ENCODE results near the gene KRTAP5-6.
"Not testable (repeated sequence)": the region's sequence is repeated elsewhere in the genome, so short reads cannot be mapped to it uniquely, and the experiment has no call there.

The KRTAP5-6 gene

DNA sequence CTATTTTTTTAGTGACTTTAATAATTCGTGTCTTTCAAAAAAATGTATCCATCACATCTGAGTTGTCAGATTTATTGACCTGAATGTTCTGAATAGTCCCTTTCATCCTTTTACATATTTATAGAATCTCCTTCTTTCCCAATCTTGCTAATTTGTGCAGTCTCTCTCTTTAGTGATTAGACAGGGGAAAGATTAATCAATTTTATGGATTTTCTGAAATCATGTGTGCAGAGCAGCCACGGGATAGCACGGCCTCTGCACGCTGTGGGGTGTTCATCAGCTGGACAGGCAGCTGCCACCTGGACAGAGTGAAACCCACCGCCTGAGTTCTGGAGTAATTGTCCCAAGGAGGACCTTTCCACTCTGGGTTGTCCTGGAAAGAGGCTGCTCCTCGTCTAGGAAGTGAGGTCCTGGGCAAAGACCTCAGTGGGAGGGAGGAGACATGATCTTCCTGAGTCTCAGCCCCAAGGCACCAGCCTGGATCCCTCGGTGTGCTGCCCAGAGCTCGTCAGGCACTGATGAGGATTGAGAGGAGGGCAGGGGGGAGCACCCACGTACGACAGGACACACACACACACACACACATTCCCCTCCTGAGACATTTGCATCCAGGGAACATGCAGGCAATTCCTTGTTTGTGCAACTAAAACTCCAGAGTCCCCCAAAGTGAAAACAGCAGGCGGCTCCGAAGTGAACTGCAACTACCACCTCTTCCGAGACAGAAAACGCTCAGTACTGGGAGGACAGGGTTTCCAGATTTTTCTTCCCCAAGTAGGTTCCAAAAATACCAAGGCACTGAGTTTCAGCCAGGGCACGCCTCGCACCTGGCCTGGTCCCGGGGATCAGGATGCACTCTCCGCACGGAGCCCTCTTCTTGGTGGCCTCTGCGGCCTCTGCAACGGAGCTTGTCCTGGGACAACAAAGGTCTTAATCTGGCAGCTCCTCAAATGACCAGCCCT, 22.5 kb upstream of the KRTAP5-6 start:
- no peak overlapping the region for H3K4me3 ChIP-seq (ENCODE audit: low read length in 2 of 2)
- no peak overlapping the region for H3K9ac ChIP-seq (ENCODE audit: low read length in 2 of 2)
- no peaks in the 10 kb centered on the region for H3K4me1 ChIP-seq (ENCODE audit: control insufficient read depth, insufficient read depth, low read length)
- no peak overlapping the region for H3K27ac ChIP-seq (ENCODE audit: low read length)
- H3K27me3 ChIP-seq (ENCODE audit: control insufficient read depth in 1 of 2, insufficient read depth in 2 of 2, low read length in 2 of 2), result peaks cover 23 to 25% of the 10 kb centered on the region in 2 donors
- H3K36me3 ChIP-seq (ENCODE audit: control insufficient read depth in 2 of 2, insufficient read depth in 2 of 2, low read length in 2 of 2), result no peaks in the 10 kb centered on the region
- H3K9me3 ChIP-seq (ENCODE audit: control insufficient read depth in 2 of 2, low read length in 2 of 2), result no peaks in the 10 kb centered on the region

DNA sequence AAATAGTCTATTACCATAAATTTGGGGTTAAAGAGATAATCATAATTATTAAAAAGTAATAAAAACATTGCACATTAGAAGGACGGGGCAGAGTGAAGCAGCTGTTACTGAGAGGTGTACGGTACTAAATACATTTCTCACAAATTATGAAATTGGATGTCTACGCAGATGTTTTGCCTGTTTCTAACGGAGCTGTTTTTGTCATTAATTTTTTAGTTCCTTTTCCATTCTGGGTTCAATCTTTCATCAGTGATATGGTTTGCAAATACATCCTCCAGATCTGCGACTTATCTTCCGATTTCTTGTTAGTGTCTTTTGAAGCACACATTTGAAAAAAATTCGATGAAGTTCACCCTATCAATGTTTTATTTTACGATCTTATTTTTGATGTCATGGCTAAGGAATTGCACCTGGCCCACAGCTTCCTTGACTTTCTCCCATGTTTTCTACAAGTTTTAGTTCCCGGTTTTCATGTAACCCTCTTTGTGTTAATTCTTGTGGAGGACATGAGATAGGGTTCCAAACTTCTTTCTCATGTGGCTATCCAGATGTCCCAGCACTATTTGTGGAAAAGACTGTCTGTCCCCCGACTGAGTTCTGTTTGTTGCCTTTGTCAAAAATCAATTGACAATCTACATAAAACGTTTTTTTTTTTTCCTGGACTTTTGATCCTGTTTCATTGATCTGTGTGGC, 21.3 kb upstream of the KRTAP5-6 start:
- Histone ChIP-seq H3K27ac (ENCODE audit: low read length) (no peak overlapping the region), H3K4me3 (ENCODE audit: low read length in 2 of 2) (no peak overlapping the region), H3K9me3 (ENCODE audit: control insufficient read depth in 2 of 2, low read length in 2 of 2) (no peaks in the 10 kb centered on the region), H3K4me1 (ENCODE audit: control insufficient read depth, insufficient read depth, low read length) (no peaks in the 10 kb centered on the region), H3K27me3 (ENCODE audit: control insufficient read depth in 1 of 2, insufficient read depth in 2 of 2, low read length in 2 of 2) (peaks cover 17 to 21% of the 10 kb centered on the region in 2 donors), H3K36me3 (ENCODE audit: control insufficient read depth in 2 of 2, insufficient read depth in 2 of 2, low read length in 2 of 2) (no peaks in the 10 kb centered on the region), H3K9ac (ENCODE audit: low read length in 2 of 2) (no peak overlapping the region)

DNA sequence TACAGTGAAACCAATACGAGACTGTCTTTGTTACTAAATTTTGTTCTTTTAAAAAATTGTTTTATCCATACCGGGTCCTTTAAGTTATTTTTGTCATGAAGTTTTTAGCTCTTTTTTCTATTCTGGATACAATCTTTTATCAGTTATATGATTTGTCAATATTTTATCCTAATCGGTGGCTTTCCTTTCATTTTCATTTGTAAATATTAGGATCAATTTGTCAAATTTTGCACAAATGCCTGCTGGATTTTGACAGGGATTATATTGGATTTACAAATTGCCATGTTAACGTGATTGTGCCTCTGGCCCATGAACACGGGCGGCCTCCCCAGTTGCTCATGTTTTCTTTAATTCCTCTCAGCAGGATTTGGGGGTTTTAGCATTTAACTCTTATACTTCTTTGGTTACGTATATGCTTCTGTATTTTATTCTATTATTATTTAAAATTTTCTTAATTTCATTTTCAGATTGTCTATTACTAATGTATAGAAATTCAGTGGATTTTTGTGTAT, 20.7 kb upstream of the KRTAP5-6 start:
- Histone ChIP-seq H3K9ac (ENCODE audit: low read length in 2 of 2) (no peak overlapping the region), H3K4me1 (ENCODE audit: control insufficient read depth, insufficient read depth, low read length) (no peaks in the 10 kb centered on the region), H3K27me3 (ENCODE audit: control insufficient read depth in 1 of 2, insufficient read depth in 2 of 2, low read length in 2 of 2) (peaks cover 17 to 19% of the 10 kb centered on the region in 2 donors)

DNA sequence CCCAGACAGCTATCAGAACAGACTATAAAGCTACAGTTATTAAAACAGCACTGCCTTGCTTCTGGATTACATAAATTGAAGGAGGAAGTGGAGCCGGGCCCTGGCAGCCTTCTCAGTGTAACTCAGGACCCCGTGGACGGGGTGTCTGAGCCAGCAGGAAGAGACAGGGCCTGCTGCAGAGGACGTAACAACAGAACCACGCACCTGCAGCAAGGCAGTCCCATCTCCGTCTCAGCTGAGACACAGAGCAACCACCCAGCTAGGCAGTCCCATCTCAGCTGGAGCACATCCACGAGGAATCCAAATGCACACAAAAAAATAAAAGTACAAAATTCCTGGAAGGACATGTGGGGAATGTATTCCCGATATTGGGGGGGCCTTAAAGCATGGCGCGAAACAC, 17.1 kb upstream of the KRTAP5-6 start:
- peaks cover 9 to 18% of the 10 kb centered on the region in 2 donors for H3K27me3 ChIP-seq (ENCODE audit: control insufficient read depth in 1 of 2, insufficient read depth in 2 of 2, low read length in 2 of 2)

More for the DNA sequence above, 20.7 kb upstream of the KRTAP5-6 start:
- Histone ChIP-seq H3K4me3 (ENCODE audit: low read length in 2 of 2) (no peak overlapping the region), H3K36me3 (ENCODE audit: control insufficient read depth in 2 of 2, insufficient read depth in 2 of 2, low read length in 2 of 2) (no peaks in the 10 kb centered on the region), H3K27ac (ENCODE audit: low read length) (no peak overlapping the region), H3K9me3 (ENCODE audit: control insufficient read depth in 2 of 2, low read length in 2 of 2) (no peaks in the 10 kb centered on the region)

DNA sequence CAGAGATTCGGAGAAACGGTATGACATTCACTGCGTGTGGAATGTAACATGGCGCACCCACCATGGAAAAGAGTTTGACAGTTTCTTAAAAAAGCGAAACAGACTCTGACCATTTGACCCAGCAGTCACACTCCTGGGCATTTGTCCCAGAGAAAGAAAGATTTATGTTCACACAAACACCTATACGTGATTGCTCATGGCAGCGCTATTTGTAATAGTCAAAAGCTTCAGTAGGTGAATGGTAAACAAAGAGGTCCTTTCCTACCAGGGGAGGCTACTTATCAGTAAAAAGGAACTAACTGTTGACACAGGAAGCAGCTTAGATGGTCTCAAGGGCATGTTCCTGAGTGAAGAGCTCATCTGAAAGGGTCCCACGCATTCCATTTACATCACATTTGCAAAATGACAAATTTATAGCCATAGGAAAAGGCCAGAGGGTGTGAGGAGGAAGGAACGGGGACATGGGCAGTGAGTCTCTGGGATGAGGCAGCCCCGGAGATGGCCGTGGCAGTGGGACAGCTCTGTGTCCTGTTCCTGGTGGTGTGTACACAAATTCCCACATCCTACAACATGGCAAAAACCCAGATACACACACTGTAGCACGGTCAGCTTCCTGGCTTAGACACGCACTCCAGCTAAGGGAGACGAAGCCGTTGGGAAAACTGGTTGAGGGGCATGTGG, 14.6 kb upstream of the KRTAP5-6 start:
- Histone ChIP-seq H3K9ac (ENCODE audit: low read length in 2 of 2) (no peak overlapping the region), H3K9me3 (ENCODE audit: control insufficient read depth in 2 of 2, low read length in 2 of 2) (no peaks in the 10 kb centered on the region), H3K4me3 (ENCODE audit: low read length in 2 of 2) (no peak overlapping the region), H3K27me3 (ENCODE audit: control insufficient read depth in 1 of 2, insufficient read depth in 2 of 2, low read length in 2 of 2) (peaks cover 6 to 15% of the 10 kb centered on the region in 2 donors), H3K27ac (ENCODE audit: low read length) (no peak overlapping the region), H3K4me1 (ENCODE audit: control insufficient read depth, insufficient read depth, low read length) (no peaks in the 10 kb centered on the region), H3K36me3 (ENCODE audit: control insufficient read depth in 2 of 2, insufficient read depth in 2 of 2, low read length in 2 of 2) (no peaks in the 10 kb centered on the region)

More for the DNA sequence above, 17.1 kb upstream of the KRTAP5-6 start:
- no peak overlapping the region for H3K9ac ChIP-seq (ENCODE audit: low read length in 2 of 2)
- H3K4me3 ChIP-seq (ENCODE audit: low read length in 2 of 2), result no peak overlapping the region
- no peaks in the 10 kb centered on the region for H3K4me1 ChIP-seq (ENCODE audit: control insufficient read depth, insufficient read depth, low read length)
- H3K27ac ChIP-seq (ENCODE audit: low read length), result no peak overlapping the region
- no peaks in the 10 kb centered on the region for H3K9me3 ChIP-seq (ENCODE audit: control insufficient read depth in 2 of 2, low read length in 2 of 2)
- H3K36me3 ChIP-seq (ENCODE audit: control insufficient read depth in 2 of 2, insufficient read depth in 2 of 2, low read length in 2 of 2), result no peaks in the 10 kb centered on the region

DNA sequence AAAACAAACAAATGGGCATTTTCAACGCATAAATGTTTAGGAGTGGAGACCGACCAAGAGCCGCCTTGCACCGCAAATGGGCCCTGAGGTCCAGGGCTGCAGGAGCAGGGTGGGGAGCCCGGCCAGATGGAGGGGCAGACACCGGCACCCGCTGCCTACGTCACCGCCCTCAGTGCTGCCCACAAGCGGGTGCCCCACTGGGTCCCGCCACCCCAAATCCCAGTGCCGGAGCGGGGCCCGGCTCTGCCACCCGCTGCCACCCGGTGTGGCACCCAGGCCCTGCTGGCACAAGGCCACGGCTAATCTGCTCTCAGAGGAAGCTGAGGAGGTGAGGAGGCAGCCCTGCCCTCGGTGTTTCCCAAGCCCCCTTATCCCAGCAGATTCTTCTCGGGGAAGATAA, 13.8 kb upstream of the KRTAP5-6 start:
- H3K27ac ChIP-seq (ENCODE audit: low read length); H3K4me3 ChIP-seq (ENCODE audit: low read length in 2 of 2); H3K36me3 ChIP-seq (ENCODE audit: control insufficient read depth in 2 of 2, insufficient read depth in 2 of 2, low read length in 2 of 2); H3K27me3 ChIP-seq (ENCODE audit: control insufficient read depth in 1 of 2, insufficient read depth in 2 of 2, low read length in 2 of 2); H3K9ac ChIP-seq (ENCODE audit: low read length in 2 of 2); H3K4me1 ChIP-seq (ENCODE audit: control insufficient read depth, insufficient read depth, low read length); H3K9me3 ChIP-seq (ENCODE audit: control insufficient read depth in 2 of 2, low read length in 2 of 2): not testable (repeated sequence)

GRCh38 chr11:1683904-1684572, 13.0 kb upstream of the KRTAP5-6 start:
- H3K27me3 ChIP-seq (ENCODE audit: control insufficient read depth in 1 of 2, insufficient read depth in 2 of 2, low read length in 2 of 2); H3K4me3 ChIP-seq (ENCODE audit: low read length in 2 of 2); H3K4me1 ChIP-seq (ENCODE audit: control insufficient read depth, insufficient read depth, low read length); H3K27ac ChIP-seq (ENCODE audit: low read length); H3K36me3 ChIP-seq (ENCODE audit: control insufficient read depth in 2 of 2, insufficient read depth in 2 of 2, low read length in 2 of 2); H3K9me3 ChIP-seq (ENCODE audit: control insufficient read depth in 2 of 2, low read length in 2 of 2); H3K9ac ChIP-seq (ENCODE audit: low read length in 2 of 2): not testable (repeated sequence)

GRCh38 chr11:1684886-1685874, 11.8 kb upstream of the KRTAP5-6 start:
- H3K4me3 ChIP-seq (ENCODE audit: low read length in 2 of 2); H3K4me1 ChIP-seq (ENCODE audit: control insufficient read depth, insufficient read depth, low read length); H3K9me3 ChIP-seq (ENCODE audit: control insufficient read depth in 2 of 2, low read length in 2 of 2); H3K27ac ChIP-seq (ENCODE audit: low read length); H3K9ac ChIP-seq (ENCODE audit: low read length in 2 of 2); H3K36me3 ChIP-seq (ENCODE audit: control insufficient read depth in 2 of 2, insufficient read depth in 2 of 2, low read length in 2 of 2); H3K27me3 ChIP-seq (ENCODE audit: control insufficient read depth in 1 of 2, insufficient read depth in 2 of 2, low read length in 2 of 2): not testable (repeated sequence)

DNA sequence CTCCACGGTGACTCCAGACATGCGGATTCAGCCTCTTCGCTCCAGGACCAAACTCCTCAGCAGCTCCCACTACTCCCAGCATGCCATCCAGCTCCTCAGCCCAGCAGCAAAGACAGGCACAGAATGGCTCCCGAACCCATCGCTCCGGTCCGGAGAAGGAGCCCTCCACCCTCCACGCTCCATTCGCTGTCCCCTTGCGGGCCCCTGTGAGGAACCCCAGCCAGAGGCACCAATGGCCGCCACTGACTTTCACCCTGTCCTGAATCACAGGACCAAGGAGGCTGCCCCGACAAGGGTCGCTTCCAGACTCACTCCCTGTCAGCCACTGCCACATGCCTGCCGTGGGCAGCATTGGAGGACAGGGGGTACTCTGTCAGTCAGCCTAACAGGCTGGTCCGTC, 10.8 kb upstream of the KRTAP5-6 start:
- H3K4me1 ChIP-seq (ENCODE audit: control insufficient read depth, insufficient read depth, low read length); H3K9ac ChIP-seq (ENCODE audit: low read length in 2 of 2); H3K27ac ChIP-seq (ENCODE audit: low read length); H3K9me3 ChIP-seq (ENCODE audit: control insufficient read depth in 2 of 2, low read length in 2 of 2); H3K36me3 ChIP-seq (ENCODE audit: control insufficient read depth in 2 of 2, insufficient read depth in 2 of 2, low read length in 2 of 2); H3K27me3 ChIP-seq (ENCODE audit: control insufficient read depth in 1 of 2, insufficient read depth in 2 of 2, low read length in 2 of 2); H3K4me3 ChIP-seq (ENCODE audit: low read length in 2 of 2): not testable (repeated sequence)
